Neural cell (in vitro differentiated cells): ENCODE results near the gene ARL2.

Source experiments
- EP300 ChIP-seq: fragments of 450-650 bp; conservative IDR thresholded peaks from 2 replicates; pipeline ENCODE4 v1.6.1; 2014; ENCODE audit warnings: antibody characterized with exemption, mild to moderate bottlenecking, moderate library complexity; ENCODE audit not compliant: poor library complexity, severe bottlenecking
- EZH2 ChIP-seq: fragments of 200-600, 300-800 bp; shearing (Covaris generic), sonication (generic); IDR thresholded peaks from 2 replicates; pipeline ENCODE4 v1.6.1; 2014; ENCODE audit warnings: antibody characterized with exemption, low read length, borderline replicate concordance, mild to moderate bottlenecking; ENCODE audit not compliant: insufficient read depth, poor library complexity, severe bottlenecking
- TF ChIP-seq, protein P1 (sequence below): fragments of 450-650 bp; IDR thresholded peaks from 2 replicates; pipeline ENCODE4 v1.5.1; 2014; ENCODE audit warnings: antibody characterized with exemption, mild to moderate bottlenecking, moderate library complexity; ENCODE audit not compliant: poor library complexity, severe bottlenecking
- TF ChIP-seq, protein P2 (sequence below): IDR thresholded peaks from 2 replicates; pipeline ENCODE4 v1.6.1; 2012; ENCODE audit warnings: borderline replicate concordance

DNA sequence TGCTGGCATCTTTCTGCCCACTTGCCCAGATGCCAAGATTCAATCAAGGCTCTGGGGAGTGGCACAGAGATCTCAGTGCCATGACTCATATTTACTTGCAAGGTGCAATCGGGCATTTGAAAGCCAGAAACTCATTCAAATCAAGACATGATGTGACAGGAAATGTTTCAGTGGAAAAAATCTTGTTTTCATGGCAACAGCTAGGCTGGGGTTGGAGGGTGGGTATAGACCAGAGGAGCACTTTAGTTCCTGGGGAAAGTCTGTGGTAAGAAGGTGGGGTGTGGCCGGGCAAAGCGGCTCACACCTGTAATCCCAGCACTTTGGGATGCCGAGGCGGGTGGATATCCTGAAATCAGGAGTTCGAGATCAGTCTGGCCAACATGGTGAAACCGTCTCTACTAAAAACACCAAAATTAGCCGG lies 43.2 kb upstream of the ARL2 start:
- TF ChIP-seq, protein P1, sequence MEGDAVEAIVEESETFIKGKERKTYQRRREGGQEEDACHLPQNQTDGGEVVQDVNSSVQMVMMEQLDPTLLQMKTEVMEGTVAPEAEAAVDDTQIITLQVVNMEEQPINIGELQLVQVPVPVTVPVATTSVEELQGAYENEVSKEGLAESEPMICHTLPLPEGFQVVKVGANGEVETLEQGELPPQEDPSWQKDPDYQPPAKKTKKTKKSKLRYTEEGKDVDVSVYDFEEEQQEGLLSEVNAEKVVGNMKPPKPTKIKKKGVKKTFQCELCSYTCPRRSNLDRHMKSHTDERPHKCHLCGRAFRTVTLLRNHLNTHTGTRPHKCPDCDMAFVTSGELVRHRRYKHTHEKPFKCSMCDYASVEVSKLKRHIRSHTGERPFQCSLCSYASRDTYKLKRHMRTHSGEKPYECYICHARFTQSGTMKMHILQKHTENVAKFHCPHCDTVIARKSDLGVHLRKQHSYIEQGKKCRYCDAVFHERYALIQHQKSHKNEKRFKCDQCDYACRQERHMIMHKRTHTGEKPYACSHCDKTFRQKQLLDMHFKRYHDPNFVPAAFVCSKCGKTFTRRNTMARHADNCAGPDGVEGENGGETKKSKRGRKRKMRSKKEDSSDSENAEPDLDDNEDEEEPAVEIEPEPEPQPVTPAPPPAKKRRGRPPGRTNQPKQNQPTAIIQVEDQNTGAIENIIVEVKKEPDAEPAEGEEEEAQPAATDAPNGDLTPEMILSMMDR: no peak
- TF ChIP-seq EZH2 (no peak), EP300 (no peak)
- TF ChIP-seq, protein P2, sequence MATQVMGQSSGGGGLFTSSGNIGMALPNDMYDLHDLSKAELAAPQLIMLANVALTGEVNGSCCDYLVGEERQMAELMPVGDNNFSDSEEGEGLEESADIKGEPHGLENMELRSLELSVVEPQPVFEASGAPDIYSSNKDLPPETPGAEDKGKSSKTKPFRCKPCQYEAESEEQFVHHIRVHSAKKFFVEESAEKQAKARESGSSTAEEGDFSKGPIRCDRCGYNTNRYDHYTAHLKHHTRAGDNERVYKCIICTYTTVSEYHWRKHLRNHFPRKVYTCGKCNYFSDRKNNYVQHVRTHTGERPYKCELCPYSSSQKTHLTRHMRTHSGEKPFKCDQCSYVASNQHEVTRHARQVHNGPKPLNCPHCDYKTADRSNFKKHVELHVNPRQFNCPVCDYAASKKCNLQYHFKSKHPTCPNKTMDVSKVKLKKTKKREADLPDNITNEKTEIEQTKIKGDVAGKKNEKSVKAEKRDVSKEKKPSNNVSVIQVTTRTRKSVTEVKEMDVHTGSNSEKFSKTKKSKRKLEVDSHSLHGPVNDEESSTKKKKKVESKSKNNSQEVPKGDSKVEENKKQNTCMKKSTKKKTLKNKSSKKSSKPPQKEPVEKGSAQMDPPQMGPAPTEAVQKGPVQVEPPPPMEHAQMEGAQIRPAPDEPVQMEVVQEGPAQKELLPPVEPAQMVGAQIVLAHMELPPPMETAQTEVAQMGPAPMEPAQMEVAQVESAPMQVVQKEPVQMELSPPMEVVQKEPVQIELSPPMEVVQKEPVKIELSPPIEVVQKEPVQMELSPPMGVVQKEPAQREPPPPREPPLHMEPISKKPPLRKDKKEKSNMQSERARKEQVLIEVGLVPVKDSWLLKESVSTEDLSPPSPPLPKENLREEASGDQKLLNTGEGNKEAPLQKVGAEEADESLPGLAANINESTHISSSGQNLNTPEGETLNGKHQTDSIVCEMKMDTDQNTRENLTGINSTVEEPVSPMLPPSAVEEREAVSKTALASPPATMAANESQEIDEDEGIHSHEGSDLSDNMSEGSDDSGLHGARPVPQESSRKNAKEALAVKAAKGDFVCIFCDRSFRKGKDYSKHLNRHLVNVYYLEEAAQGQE: no peak
